SK-N-SH treated with all-trans-retinoic acid at 6 μM for 48 hours (cell line): ENCODE results near the gene COBL.

Source experiments
- ATAC-seq: fragments of 200-7000 bp; cut with Tn5 transposase; 3 replicates; pipeline ENCODE4 v1.9.1; 2020; ENCODE audit warnings: mild to moderate bottlenecking, moderate library complexity
- ARNTL ChIP-seq: fragments of 450-650 bp; formaldehyde crosslinking; IDR thresholded peaks from 2 replicates; pipeline ENCODE4 v1.5.0; 2020; ENCODE audit warnings: low read depth, mild to moderate bottlenecking, moderate library complexity, borderline replicate concordance
- BACH2 ChIP-seq: fragments of 250-450 bp; sonication (Bioruptor Pico); IDR thresholded peaks from 2 replicates; pipeline ENCODE4 v1.9.0; 2021; ENCODE audit warnings: mild to moderate bottlenecking, borderline replicate concordance
- CSDC2 ChIP-seq: fragments of 250-450 bp; sonication (Bioruptor Pico); IDR thresholded peaks from 2 replicates; pipeline ENCODE4 v1.5.0; 2020; ENCODE audit warnings: mild to moderate bottlenecking, moderate library complexity
- ESRRG ChIP-seq: fragments of 250-450 bp; sonication (Bioruptor Pico); IDR thresholded peaks from 2 replicates; pipeline ENCODE4 v1.6.1; 2021; ENCODE audit warnings: mild to moderate bottlenecking
- GLIS3 ChIP-seq: fragments of 250-450 bp; sonication (Bioruptor Pico); IDR thresholded peaks from 2 replicates; pipeline ENCODE4 v1.5.0; 2020; ENCODE audit warnings: mild to moderate bottlenecking, moderate library complexity
- ISL1 ChIP-seq: fragments of 250-450 bp; sonication (Bioruptor Pico); IDR thresholded peaks from 2 replicates; pipeline ENCODE4 v2.1.2; 2022; ENCODE audit warnings: mild to moderate bottlenecking, moderate library complexity
- OSR1 ChIP-seq: fragments of 250-450 bp; sonication (Bioruptor Pico); IDR thresholded peaks from 2 replicates; pipeline ENCODE4 v1.8.0; 2022; ENCODE audit warnings: moderate library complexity, mild to moderate bottlenecking, inconsistent platforms
- PPARA ChIP-seq: fragments of 250-450 bp; sonication (Bioruptor Pico); IDR thresholded peaks from 2 replicates; pipeline ENCODE4 v1.5.0; 2020; ENCODE audit warnings: mild to moderate bottlenecking, borderline replicate concordance
- RARB ChIP-seq: fragments of 250-450 bp; sonication (Bioruptor Pico); IDR thresholded peaks from 2 replicates; pipeline ENCODE4 v1.8.0; 2021; ENCODE audit warnings: mild to moderate bottlenecking, moderate library complexity
- SNAI2 ChIP-seq: fragments of 250-450 bp; sonication (Bioruptor Pico); IDR thresholded peaks from 2 replicates; pipeline ENCODE4 v1.5.0; 2020; ENCODE audit warnings: mild to moderate bottlenecking, moderate library complexity
- TCF4 ChIP-seq: fragments of 250-450 bp; sonication (Bioruptor Pico); IDR thresholded peaks from 2 replicates; pipeline ENCODE4 v1.8.0; 2021; ENCODE audit warnings: mild to moderate bottlenecking, moderate library complexity, borderline replicate concordance
- TOX ChIP-seq: fragments of 250-450 bp; sonication (Bioruptor Pico); IDR thresholded peaks from 2 replicates; pipeline ENCODE4 v1.8.0; 2021; ENCODE audit warnings: mild to moderate bottlenecking, moderate library complexity, borderline replicate concordance
- ZC3H10 ChIP-seq: fragments of 250-450 bp; sonication (Bioruptor Pico); IDR thresholded peaks from 2 replicates; pipeline ENCODE4 v1.5.1; 2021; ENCODE audit warnings: mild to moderate bottlenecking, moderate library complexity
- ZFP3 ChIP-seq: fragments of 250-450 bp; sonication (Bioruptor Pico); IDR thresholded peaks from 2 replicates; pipeline ENCODE4 v1.5.0; 2020; ENCODE audit warnings: mild to moderate bottlenecking, moderate library complexity
- ZFP30 ChIP-seq: fragments of 450-650 bp; formaldehyde crosslinking; IDR thresholded peaks from 2 replicates; pipeline ENCODE4 v1.5.0; 2022; ENCODE audit warnings: mild to moderate bottlenecking, moderate library complexity
- ZNF70 ChIP-seq: fragments of 450-650 bp; formaldehyde crosslinking; IDR thresholded peaks from 2 replicates; pipeline ENCODE4 v1.5.0; 2020; ENCODE audit warnings: mild to moderate bottlenecking, moderate library complexity
- ZNF8 ChIP-seq: fragments of 450-650 bp; formaldehyde crosslinking; IDR thresholded peaks from 2 replicates; pipeline ENCODE4 v1.5.0; 2020; ENCODE audit warnings: mild to moderate bottlenecking, moderate library complexity
- TF ChIP-seq, protein P1 (sequence below): fragments of 250-450 bp; sonication (Bioruptor Pico); IDR thresholded peaks from 2 replicates; pipeline ENCODE4 v1.5.1; 2020; ENCODE audit warnings: low read depth, mild to moderate bottlenecking, moderate library complexity
- TF ChIP-seq, protein P2 (sequence below): fragments of 250-450 bp; sonication (Bioruptor Pico); IDR thresholded peaks from 2 replicates; pipeline ENCODE4 v1.5.1; 2021; ENCODE audit warnings: mild to moderate bottlenecking, moderate library complexity
- TF ChIP-seq, protein P3 (sequence below): fragments of 250-450 bp; sonication (Bioruptor Pico); IDR thresholded peaks from 2 replicates; pipeline ENCODE4 v1.8.0; 2021; ENCODE audit warnings: low read depth, mild to moderate bottlenecking, moderate library complexity, borderline replicate concordance
- TF ChIP-seq, protein P4 (sequence below): fragments of 250-450 bp; sonication (Bioruptor Pico); IDR thresholded peaks from 2 replicates; pipeline ENCODE4 v1.8.0; 2020; ENCODE audit warnings: mild to moderate bottlenecking, moderate library complexity, borderline replicate concordance
- TF ChIP-seq, protein P5 (sequence below): fragments of 250-450 bp; sonication (Bioruptor Pico); IDR thresholded peaks from 2 replicates; pipeline ENCODE4 v1.5.0; 2020; ENCODE audit warnings: mild to moderate bottlenecking, moderate library complexity

The COBL gene

DNA sequence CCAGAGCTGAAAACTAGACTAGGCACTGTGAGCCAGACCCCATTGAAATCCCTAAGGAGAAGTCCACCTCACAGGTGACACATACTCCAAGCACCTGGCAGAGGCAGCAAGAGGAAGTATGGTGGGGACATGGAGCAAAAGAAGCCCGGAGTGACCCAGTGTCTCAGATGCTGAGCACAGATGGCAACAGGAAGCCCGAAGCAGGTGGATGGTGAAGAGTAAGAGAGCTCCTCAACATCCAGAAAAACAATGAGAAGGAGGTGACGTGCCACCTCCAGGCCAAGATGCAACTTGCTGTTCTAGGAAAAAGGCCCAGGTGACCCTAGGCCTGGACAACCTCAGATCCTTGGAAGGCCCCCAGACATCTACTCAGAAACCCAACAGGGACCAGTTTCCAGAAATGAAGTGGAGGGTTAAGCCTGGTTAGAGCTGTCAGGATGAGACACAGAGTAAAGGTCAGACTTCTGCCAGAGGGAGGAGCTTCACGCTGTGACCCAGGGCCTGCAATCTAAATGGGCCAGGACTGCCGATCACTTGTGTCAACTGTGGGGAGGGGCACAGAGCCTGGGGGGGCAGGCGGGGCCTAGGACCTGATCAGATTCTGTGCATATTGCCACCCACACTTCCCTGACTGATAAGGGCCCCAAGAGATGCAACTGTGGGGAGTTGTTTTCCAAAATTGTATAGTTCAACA, 2.4 kb upstream of the COBL start:
- TF ChIP-seq OSR1 (CRISPR knock-in tag), result no peak
- TF ChIP-seq GLIS3 (CRISPR knock-in tag), result no peak
- no peak for TF ChIP-seq ISL1 (CRISPR knock-in tag)
- TF ChIP-seq, protein P1, sequence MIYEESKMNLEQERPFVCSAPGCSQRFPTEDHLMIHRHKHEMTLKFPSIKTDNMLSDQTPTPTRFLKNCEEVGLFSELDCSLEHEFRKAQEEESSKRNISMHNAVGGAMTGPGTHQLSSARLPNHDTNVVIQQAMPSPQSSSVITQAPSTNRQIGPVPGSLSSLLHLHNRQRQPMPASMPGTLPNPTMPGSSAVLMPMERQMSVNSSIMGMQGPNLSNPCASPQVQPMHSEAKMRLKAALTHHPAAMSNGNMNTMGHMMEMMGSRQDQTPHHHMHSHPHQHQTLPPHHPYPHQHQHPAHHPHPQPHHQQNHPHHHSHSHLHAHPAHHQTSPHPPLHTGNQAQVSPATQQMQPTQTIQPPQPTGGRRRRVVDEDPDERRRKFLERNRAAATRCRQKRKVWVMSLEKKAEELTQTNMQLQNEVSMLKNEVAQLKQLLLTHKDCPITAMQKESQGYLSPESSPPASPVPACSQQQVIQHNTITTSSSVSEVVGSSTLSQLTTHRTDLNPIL, result no peak
- ATAC-seq, result no peak

DNA sequence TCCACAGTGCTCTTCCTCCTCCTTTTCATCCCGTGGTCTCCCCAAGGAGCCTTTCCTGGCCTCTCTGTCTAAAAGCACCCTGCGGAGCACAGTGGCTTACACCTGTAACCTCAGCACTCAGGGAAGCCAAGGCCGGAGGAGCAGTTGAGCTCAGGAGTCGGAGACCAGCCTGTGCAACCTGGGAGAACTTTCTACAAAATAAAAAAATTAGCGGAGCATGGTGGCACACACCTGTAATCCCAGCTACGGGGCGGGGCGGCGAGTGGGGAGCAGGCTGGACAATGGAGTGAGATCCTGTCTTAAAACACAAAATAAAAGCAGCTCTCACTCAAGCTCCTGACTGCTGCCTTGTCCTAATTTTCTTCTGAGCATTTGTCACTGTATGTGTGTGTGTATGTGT, 1.4 kb upstream of the COBL start:
- no peak for ATAC-seq
- no peak for TF ChIP-seq CSDC2 (CRISPR knock-in tag)
- TF ChIP-seq ZC3H10, result no peak
- TF ChIP-seq ZFP3 (CRISPR knock-in tag), result no peak

DNA sequence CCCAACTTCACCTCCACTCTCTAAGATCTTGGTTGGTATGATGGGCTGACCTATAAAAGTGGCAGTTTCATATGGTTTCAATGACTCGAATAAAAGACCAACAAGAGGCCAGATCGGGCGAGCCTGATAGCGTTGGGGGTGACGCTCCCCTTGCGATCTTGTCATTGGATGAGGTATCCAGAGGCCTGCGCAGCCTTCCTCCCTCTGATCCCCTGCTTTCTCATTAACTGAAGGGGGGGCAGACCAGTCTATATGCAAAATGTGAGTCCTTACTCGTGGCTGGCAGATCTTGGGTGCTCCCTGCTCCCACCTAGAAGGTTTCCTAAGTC, 937 bp upstream of the COBL start:
- TF ChIP-seq SNAI2 (CRISPR knock-in tag), result no peak
- no peak for TF ChIP-seq ARNTL (CRISPR knock-in tag)
- no peak for TF ChIP-seq ISL1 (CRISPR knock-in tag)
- TF ChIP-seq RARB (CRISPR knock-in tag), result no peak
- TF ChIP-seq TCF4 (CRISPR knock-in tag), result no peak
- no peak for TF ChIP-seq GLIS3 (CRISPR knock-in tag)
- no peak for TF ChIP-seq ZFP3 (CRISPR knock-in tag)
- TF ChIP-seq BACH2 (CRISPR knock-in tag), result no peak
- TF ChIP-seq, protein P2, sequence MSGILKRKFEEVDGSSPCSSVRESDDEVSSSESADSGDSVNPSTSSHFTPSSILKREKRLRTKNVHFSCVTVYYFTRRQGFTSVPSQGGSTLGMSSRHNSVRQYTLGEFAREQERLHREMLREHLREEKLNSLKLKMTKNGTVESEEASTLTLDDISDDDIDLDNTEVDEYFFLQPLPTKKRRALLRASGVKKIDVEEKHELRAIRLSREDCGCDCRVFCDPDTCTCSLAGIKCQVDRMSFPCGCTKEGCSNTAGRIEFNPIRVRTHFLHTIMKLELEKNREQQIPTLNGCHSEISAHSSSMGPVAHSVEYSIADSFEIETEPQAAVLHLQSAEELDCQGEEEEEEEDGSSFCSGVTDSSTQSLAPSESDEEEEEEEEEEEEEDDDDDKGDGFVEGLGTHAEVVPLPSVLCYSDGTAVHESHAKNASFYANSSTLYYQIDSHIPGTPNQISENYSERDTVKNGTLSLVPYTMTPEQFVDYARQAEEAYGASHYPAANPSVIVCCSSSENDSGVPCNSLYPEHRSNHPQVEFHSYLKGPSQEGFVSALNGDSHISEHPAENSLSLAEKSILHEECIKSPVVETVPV, result no peak
- TF ChIP-seq, protein P3, sequence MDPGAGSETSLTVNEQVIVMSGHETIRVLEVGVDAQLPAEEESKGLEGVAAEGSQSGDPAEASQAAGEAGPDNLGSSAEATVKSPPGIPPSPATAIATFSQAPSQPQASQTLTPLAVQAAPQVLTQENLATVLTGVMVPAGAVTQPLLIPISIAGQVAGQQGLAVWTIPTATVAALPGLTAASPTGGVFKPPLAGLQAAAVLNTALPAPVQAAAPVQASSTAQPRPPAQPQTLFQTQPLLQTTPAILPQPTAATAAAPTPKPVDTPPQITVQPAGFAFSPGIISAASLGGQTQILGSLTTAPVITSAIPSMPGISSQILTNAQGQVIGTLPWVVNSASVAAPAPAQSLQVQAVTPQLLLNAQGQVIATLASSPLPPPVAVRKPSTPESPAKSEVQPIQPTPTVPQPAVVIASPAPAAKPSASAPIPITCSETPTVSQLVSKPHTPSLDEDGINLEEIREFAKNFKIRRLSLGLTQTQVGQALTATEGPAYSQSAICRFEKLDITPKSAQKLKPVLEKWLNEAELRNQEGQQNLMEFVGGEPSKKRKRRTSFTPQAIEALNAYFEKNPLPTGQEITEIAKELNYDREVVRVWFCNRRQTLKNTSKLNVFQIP, result no peak
- TF ChIP-seq ZFP30 (CRISPR knock-in tag), result no peak
- TF ChIP-seq PPARA, result no peak
- TF ChIP-seq CSDC2 (CRISPR knock-in tag), result no peak
- TF ChIP-seq OSR1 (CRISPR knock-in tag), result no peak
- TF ChIP-seq ESRRG (CRISPR knock-in tag), result no peak
- TF ChIP-seq ZC3H10, result no peak
- TF ChIP-seq TOX (CRISPR knock-in tag), result no peak
- TF ChIP-seq, all 23 proteins: peak for 0
- no peak for ATAC-seq

DNA sequence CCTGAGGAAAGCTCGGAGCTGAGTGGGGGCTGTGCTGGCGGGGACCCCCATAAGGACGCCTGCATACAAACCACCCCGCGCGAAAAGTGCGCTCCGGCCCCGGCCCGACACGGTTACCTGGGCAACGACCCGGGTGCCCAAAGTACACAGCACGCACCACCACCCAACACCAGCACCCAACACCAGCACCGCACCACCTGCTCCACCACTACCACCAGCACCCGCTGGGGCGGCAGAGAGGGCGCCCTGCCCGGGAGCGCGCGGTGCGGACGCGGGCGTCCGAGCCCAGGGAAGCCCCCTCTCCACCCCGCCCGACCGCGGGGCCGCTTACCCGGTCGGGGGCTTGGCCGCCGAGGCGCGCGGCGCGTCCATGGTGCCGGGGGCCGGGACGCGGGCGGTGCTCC, 345 bp downstream of the COBL start:
- ATAC-seq, result no peak
- TF ChIP-seq ZFP30 (CRISPR knock-in tag), result no peak
- TF ChIP-seq, protein P2, result no peak
- no peak for TF ChIP-seq PPARA
- TF ChIP-seq, protein P4, sequence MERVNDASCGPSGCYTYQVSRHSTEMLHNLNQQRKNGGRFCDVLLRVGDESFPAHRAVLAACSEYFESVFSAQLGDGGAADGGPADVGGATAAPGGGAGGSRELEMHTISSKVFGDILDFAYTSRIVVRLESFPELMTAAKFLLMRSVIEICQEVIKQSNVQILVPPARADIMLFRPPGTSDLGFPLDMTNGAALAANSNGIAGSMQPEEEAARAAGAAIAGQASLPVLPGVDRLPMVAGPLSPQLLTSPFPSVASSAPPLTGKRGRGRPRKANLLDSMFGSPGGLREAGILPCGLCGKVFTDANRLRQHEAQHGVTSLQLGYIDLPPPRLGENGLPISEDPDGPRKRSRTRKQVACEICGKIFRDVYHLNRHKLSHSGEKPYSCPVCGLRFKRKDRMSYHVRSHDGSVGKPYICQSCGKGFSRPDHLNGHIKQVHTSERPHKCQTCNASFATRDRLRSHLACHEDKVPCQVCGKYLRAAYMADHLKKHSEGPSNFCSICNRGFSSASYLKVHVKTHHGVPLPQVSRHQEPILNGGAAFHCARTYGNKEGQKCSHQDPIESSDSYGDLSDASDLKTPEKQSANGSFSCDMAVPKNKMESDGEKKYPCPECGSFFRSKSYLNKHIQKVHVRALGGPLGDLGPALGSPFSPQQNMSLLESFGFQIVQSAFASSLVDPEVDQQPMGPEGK (CRISPR knock-in tag), result no peak
- no peak for TF ChIP-seq TOX (CRISPR knock-in tag)
- TF ChIP-seq ISL1 (CRISPR knock-in tag), result no peak
- TF ChIP-seq ZNF8, result no peak
- TF ChIP-seq ZC3H10, result no peak
- TF ChIP-seq, protein P3, result no peak
- no peak for TF ChIP-seq ZNF70 (CRISPR knock-in tag)
- TF ChIP-seq RARB (CRISPR knock-in tag), result no peak
- TF ChIP-seq ESRRG (CRISPR knock-in tag), result no peak
- TF ChIP-seq, protein P5, sequence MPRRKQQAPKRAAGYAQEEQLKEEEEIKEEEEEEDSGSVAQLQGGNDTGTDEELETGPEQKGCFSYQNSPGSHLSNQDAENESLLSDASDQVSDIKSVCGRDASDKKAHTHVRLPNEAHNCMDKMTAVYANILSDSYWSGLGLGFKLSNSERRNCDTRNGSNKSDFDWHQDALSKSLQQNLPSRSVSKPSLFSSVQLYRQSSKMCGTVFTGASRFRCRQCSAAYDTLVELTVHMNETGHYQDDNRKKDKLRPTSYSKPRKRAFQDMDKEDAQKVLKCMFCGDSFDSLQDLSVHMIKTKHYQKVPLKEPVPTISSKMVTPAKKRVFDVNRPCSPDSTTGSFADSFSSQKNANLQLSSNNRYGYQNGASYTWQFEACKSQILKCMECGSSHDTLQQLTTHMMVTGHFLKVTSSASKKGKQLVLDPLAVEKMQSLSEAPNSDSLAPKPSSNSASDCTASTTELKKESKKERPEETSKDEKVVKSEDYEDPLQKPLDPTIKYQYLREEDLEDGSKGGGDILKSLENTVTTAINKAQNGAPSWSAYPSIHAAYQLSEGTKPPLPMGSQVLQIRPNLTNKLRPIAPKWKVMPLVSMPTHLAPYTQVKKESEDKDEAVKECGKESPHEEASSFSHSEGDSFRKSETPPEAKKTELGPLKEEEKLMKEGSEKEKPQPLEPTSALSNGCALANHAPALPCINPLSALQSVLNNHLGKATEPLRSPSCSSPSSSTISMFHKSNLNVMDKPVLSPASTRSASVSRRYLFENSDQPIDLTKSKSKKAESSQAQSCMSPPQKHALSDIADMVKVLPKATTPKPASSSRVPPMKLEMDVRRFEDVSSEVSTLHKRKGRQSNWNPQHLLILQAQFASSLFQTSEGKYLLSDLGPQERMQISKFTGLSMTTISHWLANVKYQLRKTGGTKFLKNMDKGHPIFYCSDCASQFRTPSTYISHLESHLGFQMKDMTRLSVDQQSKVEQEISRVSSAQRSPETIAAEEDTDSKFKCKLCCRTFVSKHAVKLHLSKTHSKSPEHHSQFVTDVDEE (CRISPR knock-in tag), result no peak
- no peak for TF ChIP-seq CSDC2 (CRISPR knock-in tag)
- TF ChIP-seq BACH2 (CRISPR knock-in tag), result no peak
- no peak for TF ChIP-seq ARNTL (CRISPR knock-in tag)
- no peak for TF ChIP-seq SNAI2 (CRISPR knock-in tag)
